ENCODE results near the gene WASL. TPM values are rescaled to one million over a fixed set of nuclear protein-coding genes. Genes with fewer than 3 reads are reported as not detected.
A peak's percentile ranks its signal among the peaks of the same experiment; 100 is the strongest.
"Not testable (repeated sequence)": the region's sequence is repeated elsewhere in the genome, so short reads cannot be mapped to it uniquely, and the experiment has no call there.

The WASL gene
- total RNA-seq (10 to 100 TPM; 28.9 to 37.8 (median 33.8) TPM), polyA plus RNA-seq (10 to 100 TPM; 17.6 to 33.9 (median 18.4) TPM)
- long read RNA-seq, donor 1, full-length matches to known transcripts, result 8 of 28 reads
- long read RNA-seq, donor 1, partial matches to known transcripts, result 19 of 28 reads
- long read RNA-seq, donor 1, other reads (novel, unspliced or antisense), result 1 of 28 reads
- long read RNA-seq, donor 2, full-length matches to known transcripts, result 21 of 57 reads
- long read RNA-seq, donor 2, partial matches to known transcripts, result 32 of 57 reads
- long read RNA-seq, donor 2, other reads (novel, unspliced or antisense), result 4 of 57 reads

DNA sequence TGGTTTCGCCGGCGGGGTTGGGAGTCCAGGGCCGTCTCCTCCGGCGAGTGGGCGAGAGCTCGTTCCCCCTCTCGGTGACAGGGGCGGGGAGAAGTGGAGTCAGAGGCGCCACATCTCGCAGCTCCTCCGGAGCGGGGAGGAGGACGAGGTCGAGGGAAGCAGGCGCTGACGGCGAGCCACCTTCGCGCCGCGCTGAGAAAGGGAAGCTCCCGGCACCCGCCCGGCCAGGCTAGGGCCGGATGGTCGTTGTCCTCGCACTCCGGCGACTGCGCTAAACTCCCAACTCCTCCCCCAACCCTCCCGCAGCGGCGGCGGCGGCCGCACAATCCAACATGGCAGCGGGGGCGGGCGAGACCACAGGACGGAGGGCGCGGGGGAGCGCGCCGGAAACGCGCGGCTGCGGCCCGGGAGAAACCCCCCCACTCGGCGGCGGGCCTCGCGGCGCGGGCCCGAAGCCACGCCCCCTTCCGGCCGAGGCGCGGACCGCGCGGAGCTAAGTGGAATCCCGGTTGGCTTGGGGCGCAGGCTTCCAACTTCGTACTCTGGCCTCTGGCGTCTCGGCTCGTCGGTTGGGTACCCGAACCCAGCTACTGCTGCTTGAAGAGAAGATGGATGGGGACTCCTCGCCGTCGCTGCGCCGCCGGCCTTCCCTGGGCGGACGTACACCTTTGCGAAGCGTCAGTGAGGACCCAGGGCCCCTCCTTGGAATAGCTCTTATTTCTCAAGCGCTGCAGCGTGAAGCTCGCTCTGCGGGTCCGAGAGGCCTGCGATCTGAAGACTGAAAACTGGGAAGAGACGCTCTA lies at the start of gene WASL:
Gene WASL, minus strand, starts transcription at position 270 of the 803 bp plus-strand sequence. Its CDS starts 269 bp downstream, at position 1.
- ATAC-seq (peak; percentile 91 to 96 (median 94)), DNase-seq (peak; percentile 94 to 97)

DNA sequence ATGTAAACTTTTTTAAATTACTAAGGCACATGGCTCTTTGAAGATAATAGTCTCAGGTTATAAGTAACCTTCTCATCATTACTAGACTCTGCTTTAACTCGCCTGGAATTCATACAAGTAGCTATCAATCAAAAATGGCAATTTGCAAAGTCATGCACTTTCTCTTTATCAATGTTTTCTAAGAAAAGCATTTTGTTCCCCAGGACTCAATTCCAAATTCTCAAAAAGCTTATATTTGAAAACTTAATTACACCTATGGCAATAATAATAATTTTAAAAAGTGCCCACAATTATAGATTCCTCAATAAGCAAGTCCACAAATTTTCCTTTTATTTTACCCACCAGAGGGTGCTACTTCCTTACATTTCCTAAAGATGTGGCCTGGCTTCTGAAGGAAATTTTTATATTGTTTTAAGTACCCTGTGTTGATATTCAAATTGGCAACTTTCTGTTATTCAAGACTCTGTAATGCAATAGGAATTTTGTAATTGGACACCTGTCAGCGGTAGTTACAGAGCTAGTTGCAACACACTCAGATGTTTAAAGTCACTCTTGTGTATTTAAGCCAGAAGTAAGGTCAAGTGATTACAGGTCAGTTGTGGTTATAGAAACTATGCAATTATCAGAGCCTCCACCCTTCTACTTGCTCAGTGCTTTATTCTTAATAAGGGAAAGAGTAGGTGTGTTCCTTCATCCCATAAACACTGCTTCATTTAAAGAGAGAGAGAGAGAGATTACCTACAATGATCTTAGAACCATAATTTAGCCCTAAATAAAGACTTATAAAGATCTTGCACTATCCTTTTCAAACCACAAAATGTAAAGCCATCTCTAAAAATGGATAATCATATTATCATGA lies 49.1 kb upstream of the WASL start:
- DNase-seq (no peak), ATAC-seq (peak; percentile 82 to 90 (median 86))
- TF ChIP-seq, protein P1, sequence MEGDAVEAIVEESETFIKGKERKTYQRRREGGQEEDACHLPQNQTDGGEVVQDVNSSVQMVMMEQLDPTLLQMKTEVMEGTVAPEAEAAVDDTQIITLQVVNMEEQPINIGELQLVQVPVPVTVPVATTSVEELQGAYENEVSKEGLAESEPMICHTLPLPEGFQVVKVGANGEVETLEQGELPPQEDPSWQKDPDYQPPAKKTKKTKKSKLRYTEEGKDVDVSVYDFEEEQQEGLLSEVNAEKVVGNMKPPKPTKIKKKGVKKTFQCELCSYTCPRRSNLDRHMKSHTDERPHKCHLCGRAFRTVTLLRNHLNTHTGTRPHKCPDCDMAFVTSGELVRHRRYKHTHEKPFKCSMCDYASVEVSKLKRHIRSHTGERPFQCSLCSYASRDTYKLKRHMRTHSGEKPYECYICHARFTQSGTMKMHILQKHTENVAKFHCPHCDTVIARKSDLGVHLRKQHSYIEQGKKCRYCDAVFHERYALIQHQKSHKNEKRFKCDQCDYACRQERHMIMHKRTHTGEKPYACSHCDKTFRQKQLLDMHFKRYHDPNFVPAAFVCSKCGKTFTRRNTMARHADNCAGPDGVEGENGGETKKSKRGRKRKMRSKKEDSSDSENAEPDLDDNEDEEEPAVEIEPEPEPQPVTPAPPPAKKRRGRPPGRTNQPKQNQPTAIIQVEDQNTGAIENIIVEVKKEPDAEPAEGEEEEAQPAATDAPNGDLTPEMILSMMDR (IDR thresholded peaks at IDR 0.05), result peak; percentile 69
- no peak overlapping the region for H3K4me3 ChIP-seq
- 21 to 34% (median 31%) methylated on average over 2 of the region's 2 CpGs for WGBS, 3 donors
- H3K27me3 ChIP-seq (ENCODE audit: insufficient read depth in 3 of 3, low read length in 2 of 3), result no peaks in the 10 kb centered on the region
- no peaks in the 10 kb centered on the region for H3K9me3 ChIP-seq
- H3K4me1 ChIP-seq, result peaks cover 11% of the 10 kb centered on the region
- peak overlapping the region; percentile 44 for H3K27ac ChIP-seq
- H3K36me3 ChIP-seq (ENCODE audit: insufficient read depth in 1 of 2, low read depth in 1 of 2), result no peaks in the 10 kb centered on the region
- intact Hi-C loops (cut with DNase I), result loop anchor here (2.0 to 5.0 kb wide), 2 partner anchors 67 to 69 kb away; no protein-coding TSS in a partner anchor

More for the DNA sequence above, at the start of gene WASL:
- intact Hi-C loops (cut with DNase I), result loop anchor here in 1 of 2 donors (5.0 to 10.0 kb wide), 2 partner anchors 37 to 64 kb away; no protein-coding TSS in a partner anchor
- peak within 1 kb of the TSS; percentile 99 for H3K27ac ChIP-seq
- no peaks in the 10 kb centered on the region for H3K27me3 ChIP-seq (ENCODE audit: insufficient read depth in 3 of 3, low read length in 2 of 3)
- WGBS, 3 donors, result 0 to 1% (median 0%) methylated on average over 70 to 93 of the region's 93 CpGs
- TF ChIP-seq, protein P1 (IDR thresholded peaks at IDR 0.05), result peak; percentile 11
- H3K36me3 ChIP-seq (ENCODE audit: insufficient read depth in 1 of 2, low read depth in 1 of 2), result no peaks in the 10 kb centered on the region
- no peaks in the 10 kb centered on the region for H3K9me3 ChIP-seq
- H3K4me3 ChIP-seq, result peak within 1 kb of the TSS; percentile 91
- peaks cover 48% of the 10 kb centered on the region for H3K4me1 ChIP-seq

GRCh38 chr7:123796568-123796967 lies 47.8 kb upstream of the WASL start:
- no peak overlapping the region for H3K4me3 ChIP-seq
- no peak for ATAC-seq
- H3K4me1 ChIP-seq, result peaks cover 11% of the 10 kb centered on the region
- TF ChIP-seq, protein P1 (IDR thresholded peaks at IDR 0.05), result no peak
- DNase-seq, result no peak
- H3K9me3 ChIP-seq, result no peaks in the 10 kb centered on the region
- H3K27me3 ChIP-seq (ENCODE audit: insufficient read depth in 3 of 3, low read length in 2 of 3), result no peaks in the 10 kb centered on the region
- no peak overlapping the region for H3K27ac ChIP-seq
- WGBS, 3 donors, result 88 to 95% (median 90%) methylated on average over 1 of the region's 1 CpG
- intact Hi-C loops (cut with DNase I), result loop anchor here (2.0 to 5.0 kb wide), 2 partner anchors 68 to 71 kb away; no protein-coding TSS in a partner anchor
- H3K36me3 ChIP-seq (ENCODE audit: insufficient read depth in 1 of 2, low read depth in 1 of 2), result no peaks in the 10 kb centered on the region

DNA sequence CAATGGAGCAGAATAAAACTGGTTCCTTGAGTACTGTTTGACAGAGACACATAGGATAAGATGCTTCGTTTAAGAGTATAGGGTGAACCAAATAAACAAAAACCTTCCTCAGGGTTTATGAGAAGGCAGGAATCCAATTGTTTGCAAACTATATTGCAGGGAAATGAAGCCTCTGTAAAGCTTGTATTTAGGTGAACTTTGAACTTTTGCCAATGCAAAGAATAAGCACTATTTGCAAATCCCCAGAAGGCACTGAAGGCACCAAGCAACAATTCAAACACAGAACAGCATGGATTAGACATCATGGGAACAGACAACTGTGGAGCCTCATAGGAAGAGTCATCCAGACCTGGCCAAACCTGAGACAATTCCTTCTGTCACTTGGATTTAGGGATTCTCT lies 47.1 kb upstream of the WASL start:
- no peak for DNase-seq
- TF ChIP-seq, protein P1 (IDR thresholded peaks at IDR 0.05), result no peak
- Histone ChIP-seq H3K9me3 (no peaks in the 10 kb centered on the region), H3K4me1 (peaks cover 11% of the 10 kb centered on the region), H3K27me3 (ENCODE audit: insufficient read depth in 3 of 3, low read length in 2 of 3) (no peaks in the 10 kb centered on the region), H3K27ac (no peak overlapping the region), H3K36me3 (ENCODE audit: insufficient read depth in 1 of 2, low read depth in 1 of 2) (no peaks in the 10 kb centered on the region), H3K4me3 (no peak overlapping the region)
- intact Hi-C loops (cut with DNase I), result loop anchor here (2.0 to 5.0 kb wide), 2 partner anchors 69 to 71 kb away; no protein-coding TSS in a partner anchor
- ATAC-seq, result no peak
- 80 to 87% (median 87%) methylated on average over 1 of the region's 1 CpG for WGBS, 3 donors

DNA sequence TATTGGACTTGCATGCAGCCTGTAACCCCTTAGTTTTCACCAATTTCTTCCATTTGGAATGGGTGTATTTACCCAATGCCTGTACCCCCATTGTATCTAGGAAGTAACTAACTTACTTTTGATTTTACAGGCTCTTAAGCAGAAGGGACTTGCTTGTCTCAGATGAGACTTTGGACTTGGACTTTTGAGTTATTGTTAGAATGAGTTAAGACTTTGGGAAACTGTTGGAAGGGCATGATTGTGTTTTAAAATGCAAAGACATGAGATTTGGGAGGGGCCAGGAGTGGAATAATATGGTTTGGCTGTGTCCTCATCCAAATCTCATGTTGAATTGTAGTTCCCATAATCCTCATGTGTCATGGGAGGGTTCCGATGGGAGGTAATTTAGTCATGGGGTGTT lies 46.3 kb upstream of the WASL start:
- not testable (repeated sequence) for ATAC-seq; H3K27me3 ChIP-seq (ENCODE audit: insufficient read depth in 3 of 3, low read length in 2 of 3); H3K36me3 ChIP-seq (ENCODE audit: insufficient read depth in 1 of 2, low read depth in 1 of 2); H3K27ac ChIP-seq; H3K9me3 ChIP-seq; H3K4me3 ChIP-seq; DNase-seq
- H3K4me1 ChIP-seq, result peaks cover 11% of the 10 kb centered on the region
- WGBS, 3 donors, result 88 to 94% (median 93%) methylated on average over 1 of the region's 1 CpG
- intact Hi-C loops (cut with DNase I), result loop anchor here in 1 of 2 donors (5.0 kb wide), 1 partner anchor 72 kb away; no protein-coding TSS in a partner anchor

All from psoas muscle (tissue), 8 donors.